SK-MEL-5 (cell line): ENCODE results near the gene RDM1. TPM values are rescaled to one million over a fixed set of nuclear protein-coding genes. Genes with fewer than 3 reads are reported as not detected.

Experiments
- DNase-seq: peaks from one replicate; pipeline ENCODE4 v3.0.0-alpha.2; 2016; ENCODE audit warnings: low read depth, low spot score
- in situ Hi-C: cut with HindIII; loops from 2 replicates; pipeline ENCODE4 v1.10.0; 2016; ENCODE audit warnings: low sequenced_read_pairs, high pct_unique_total_duplicates, low pct_unique_long_range_greater_than_20kb
- polyA plus RNA-seq, 2 experiments: library from polyadenylated mRNA; depleted of rRNA; stranded (reverse); fragments of >200 nt; gene quantifications; 2 replicates each; pipeline ENCODE4 v1.2.3, GENCODE V29; 2015
- total RNA-seq: library from RNA; depleted of rRNA; stranded (reverse); fragments of >200 nt; shearing (Covaris generic); gene quantifications from 2 replicates; pipeline ENCODE4 v1.2.3, GENCODE V29; 2014; rRNA removed

Gene RDM1, protein sequence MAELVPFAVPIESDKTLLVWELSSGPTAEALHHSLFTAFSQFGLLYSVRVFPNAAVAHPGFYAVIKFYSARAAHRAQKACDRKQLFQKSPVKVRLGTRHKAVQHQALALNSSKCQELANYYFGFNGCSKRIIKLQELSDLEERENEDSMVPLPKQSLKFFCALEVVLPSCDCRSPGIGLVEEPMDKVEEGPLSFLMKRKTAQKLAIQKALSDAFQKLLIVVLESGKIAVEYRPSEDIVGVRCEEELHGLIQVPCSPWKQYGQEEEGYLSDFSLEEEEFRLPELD
- 0.40 and 0.45 TPM in 2 replicates for total RNA-seq
- polyA plus RNA-seq (2015; cell fraction: cytosol; rRNA removed), result 0.56 and 1.4 TPM in 2 replicates
- polyA plus RNA-seq (2015; cell fraction: nucleus; rRNA removed), result 3.0 and 8.2 TPM in 2 replicates

DNA sequence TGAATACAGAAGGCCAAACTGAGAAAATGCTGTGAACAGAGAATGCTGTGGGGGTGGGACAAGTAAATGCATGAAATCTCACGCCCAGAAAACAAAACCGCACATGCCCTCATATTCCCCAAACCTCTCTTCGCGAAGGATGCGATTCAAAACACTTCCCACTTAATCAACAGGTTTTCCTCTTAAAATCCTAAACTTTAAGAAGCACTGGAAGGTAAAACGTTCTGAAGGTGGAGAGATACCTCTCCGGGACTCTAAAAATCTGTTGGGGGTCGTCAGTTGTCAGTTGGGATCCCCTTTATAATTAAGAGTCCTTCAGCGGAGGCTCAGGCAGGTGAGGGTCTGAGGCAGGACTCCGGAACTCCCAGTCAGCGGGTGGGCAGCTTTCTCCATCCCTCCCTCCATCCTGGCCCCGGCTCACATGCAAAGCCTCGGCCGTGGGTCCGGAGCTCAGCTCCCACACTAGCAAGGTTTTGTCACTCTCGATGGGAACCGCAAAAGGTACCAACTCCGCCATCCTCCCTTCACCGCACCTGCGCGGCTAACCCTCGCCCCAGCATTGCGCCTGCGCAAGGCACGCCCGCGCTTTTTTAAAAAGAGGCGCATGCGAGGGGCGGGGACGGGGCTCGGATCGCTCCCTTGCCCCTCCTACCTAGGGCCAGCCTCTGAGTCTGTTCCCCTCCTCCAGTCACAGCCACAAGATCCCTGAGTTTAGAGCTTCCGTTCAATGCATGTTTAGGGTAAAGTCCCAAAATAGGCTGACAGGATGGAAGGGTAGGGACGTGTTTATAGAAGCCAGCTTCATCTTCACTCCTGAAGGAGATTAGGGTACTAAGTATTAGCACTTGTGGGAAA lies at the start of gene RDM1:
RDM1 (minus strand) TSS at position 563 of the 855 bp plus-strand sequence; CDS start at position 517, 46 bp downstream.
- peak; percentile 87 for DNase-seq
- in situ Hi-C loops, result no loop called here

DNA sequence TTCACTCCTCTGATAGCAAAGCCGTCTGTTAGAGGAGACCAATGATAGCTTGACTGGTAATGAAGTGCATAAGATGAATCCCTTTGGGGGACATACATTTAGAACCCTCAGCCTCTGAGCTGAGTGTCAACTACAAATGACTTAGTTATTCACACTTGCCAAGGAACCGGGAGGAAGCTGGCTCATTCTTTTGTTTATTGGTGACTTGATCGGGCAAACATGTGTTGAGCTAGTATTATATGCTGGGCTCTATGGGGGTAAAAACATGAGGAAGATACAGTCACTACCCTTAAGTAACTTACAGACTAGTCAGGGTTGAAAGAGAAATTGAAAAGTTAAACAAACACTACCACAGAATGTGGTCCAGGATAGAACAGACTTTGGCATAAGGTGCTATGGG lies 47.8 kb upstream of the RDM1 start:
- in situ Hi-C loops, result no loop called here
- no peak for DNase-seq

DNA sequence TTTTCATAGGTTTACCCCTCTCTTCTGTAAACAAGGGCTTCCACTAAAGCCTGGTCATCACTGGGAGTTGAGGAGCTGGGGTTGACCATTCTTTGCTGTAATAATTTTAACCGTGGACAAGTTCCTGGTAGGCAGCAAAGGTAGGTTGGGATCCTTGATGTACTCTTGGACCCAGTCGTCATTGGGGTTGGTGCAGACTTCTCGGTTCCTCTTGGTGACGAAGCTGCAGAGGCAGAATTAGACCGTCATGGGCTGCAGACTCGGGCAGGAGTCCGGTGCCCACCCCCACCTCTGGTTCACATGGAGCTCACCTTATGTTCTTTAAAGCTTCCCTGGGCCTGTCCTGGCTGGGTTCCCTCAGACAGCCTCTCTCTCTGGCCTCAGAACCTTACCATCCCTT lies 46.9 kb upstream of the RDM1 start:
- DNase-seq, result no peak
- in situ Hi-C loops, result no loop called here

DNA sequence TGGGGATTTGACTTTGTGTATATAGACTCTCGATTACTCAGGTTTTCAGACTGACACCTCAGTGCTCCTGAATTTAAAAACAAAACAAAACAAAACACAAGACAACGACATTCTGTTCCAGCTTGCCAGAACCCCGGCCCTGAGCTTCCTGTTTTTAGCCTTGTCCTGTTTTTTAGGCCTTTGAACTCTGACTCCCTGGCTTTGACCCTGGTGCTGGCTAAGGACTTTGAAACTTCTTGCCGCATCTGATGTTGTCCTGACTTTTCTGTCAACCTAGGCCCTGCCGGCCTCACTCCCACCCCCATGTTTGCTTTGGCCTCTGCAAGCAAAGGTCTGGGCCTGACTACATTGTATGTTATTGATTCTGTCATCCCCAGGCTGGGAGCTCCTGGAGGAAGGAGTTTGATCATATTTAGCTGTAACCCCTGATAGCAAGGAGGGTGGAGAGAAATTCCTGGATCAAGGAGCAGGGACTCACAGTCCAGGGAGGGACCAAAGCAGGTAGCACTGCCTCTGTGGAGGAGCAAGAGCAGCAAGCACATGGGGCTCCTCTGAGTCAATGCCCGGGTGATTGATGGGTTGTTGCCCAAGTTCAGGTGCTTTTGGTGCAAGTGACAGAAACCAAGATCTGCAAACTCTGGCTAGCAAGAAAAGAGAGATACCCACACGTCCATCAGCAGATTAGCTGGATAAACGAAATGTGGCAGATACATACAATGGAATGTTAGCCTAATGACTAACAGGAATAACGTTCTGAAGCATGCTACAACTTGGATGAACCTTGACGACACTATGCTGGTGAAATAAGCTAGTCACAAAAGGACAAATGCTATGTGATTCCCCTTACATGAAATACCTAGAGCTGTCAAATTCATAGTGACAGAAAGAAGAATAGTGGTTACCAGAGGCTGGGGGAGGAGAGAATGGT lies 43.0 kb upstream of the RDM1 start:
- DNase-seq, result no peak
- in situ Hi-C loops, result no loop called here

DNA sequence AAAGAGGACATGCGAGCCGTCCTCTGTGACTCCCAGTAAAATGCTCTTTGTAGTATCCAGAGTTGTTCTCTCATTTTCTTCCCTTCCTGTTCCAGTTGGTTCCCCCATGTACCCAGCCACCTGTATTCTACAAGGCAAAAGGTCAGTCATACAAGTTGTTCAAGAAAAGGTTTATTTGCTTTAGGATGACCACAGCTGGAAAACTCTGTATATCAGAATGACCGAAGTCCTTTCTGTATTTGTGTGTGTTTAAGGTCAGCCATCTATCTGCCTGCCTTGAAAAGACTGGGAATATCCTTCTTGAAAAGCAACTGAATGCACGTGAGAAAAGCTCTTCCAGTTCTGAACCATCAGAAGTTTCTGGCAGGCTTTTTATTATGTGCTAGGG lies 42.4 kb upstream of the RDM1 start:
- in situ Hi-C loops, result no loop called here
- DNase-seq, result no peak

DNA sequence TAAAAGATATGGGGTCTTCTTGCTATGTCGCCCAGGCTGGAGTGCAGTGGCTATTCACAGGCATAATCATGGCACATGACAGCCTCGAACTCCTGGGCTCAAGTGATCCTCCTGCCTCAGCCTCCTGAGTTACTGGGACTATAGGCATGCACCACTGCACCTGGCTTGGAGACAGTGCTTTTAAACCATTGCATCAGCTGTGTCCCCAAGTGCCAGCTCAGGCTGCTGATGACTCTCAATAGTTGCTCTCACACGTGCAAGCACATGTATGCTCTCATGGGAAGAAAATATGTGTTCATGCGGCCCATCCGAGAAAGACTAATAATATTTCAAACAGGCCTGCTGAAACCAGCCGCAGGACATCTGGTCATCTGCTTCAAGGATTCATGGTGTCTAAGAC lies 42.0 kb upstream of the RDM1 start:
- in situ Hi-C loops, result no loop called here
- DNase-seq, result no peak

DNA sequence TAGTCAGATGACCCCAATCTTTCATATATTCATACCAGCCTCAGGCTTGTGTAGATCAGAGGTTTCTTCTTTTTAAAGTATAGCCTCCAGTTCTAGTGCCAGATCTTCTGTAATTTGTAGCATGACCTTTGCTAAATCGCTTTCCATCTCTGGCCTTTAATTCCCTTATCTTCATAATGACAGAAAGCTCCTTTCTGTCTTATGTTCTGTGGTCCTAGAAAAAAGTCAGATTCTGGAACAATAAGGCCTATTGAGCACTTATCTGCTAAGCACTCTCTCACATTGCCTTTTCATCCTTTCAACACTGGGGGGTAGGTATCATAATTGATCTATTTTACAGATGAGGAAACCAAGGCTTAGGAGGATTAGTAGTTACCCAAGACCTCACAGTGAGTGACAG lies 41.5 kb upstream of the RDM1 start:
- in situ Hi-C loops, result no loop called here
- DNase-seq, result peak; percentile 65

DNA sequence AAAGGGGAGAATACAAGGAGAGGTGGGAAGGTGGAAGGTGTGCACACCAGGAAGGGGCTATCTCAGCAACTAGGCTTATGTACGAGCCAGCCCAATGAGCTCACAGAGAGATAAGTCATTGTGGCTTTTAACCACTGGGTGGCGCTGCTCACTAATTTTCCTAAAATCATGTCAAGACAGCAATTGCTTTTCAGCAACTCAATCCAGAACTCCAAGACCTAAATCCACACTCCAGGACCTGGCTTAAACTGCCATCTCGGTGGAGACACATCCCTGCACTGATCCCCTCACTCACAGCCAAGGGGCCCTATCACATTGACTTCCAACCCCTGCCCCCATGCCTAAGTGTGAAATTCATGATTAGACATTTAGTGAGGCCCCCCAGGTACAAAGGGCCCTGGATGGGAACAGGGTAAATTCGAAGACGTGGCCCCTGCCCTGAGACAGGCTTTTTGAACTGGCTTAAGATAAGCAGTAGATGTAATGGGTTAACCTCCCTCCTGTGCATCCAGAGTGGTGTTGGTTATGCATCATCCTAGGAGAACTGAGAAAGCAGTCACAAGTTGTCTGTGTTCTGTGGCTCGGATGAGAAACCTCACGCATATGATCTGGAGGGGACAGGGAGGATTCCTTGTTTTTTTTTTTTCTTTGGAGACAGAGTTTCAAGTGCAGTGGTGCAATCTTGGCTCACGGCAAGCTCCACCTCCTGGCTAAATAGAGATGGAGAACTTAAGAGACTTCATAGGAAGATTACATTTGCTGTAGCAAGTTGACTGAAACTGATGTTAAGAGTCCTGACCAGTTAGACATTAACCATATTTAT lies 39.2 kb upstream of the RDM1 start:
- in situ Hi-C loops, result no loop called here
- peak; percentile 86 for DNase-seq

DNA sequence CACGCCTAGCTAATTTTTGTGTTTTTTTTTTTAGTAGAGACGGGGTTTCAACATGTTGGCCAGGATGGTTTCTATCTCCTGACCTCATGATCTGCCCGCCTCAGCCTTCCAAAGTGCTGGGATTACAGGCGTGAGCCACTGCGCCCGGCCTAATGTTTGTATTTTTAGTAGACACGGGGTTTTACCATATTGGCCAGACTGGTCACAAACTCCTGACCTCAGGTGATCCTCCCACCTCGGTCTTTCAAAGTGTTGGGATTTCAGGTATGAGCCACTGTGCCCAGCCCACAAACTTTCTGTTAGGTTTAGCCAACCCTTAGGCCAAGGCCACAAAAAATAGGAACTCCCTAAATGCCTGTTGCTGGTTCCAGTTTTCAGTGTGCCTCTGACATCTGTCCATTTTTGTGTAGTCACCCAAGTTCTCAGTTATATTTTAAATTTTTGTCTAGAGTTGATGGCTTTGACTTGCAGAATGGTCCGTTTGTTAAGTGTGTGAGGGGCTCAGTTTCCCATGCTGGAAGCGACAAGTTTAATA lies 38.0 kb upstream of the RDM1 start:
- in situ Hi-C loops, result no loop called here

DNA sequence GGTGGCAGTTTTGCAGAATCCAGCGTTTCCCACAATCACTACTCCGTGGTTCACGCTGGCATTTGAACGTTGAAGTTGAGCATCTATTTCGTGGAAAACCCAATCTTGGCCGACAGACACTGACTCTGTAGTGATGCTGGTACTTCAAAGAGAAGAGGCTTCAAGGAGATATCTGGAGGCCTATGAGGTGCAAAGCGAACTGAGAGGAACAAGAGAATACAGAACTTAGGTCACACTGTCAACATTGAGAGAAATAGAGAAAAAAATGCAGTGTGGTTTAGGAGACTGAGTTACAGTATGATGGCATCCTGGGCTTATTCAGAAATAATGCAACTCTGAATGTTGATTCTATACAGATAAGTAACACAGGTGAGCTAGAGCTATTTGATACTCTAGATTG lies 34.7 kb upstream of the RDM1 start:
- in situ Hi-C loops, result no loop called here
- DNase-seq, result no peak

More for the DNA sequence above, 38.0 kb upstream of the RDM1 start:
- no peak for DNase-seq

DNA sequence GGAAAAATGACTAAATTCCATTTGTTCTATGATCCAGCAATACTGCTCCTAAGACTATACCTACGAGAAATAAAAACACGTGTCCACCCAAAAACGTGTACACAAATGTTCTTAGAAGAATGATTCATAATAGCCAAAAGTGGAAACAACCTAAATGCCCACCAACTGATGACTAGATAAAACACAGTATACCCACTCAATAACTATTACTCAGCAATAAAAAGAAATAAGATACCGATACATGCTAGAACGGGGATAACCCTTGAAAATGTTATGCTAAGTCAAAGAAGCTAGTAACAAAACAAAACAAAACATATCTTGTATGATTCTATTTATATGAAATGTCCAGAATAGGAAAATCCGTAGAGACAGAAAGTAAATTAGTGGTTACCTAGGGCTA lies 33.1 kb upstream of the RDM1 start:
- DNase-seq, result no peak
- in situ Hi-C loops, result no loop called here

DNA sequence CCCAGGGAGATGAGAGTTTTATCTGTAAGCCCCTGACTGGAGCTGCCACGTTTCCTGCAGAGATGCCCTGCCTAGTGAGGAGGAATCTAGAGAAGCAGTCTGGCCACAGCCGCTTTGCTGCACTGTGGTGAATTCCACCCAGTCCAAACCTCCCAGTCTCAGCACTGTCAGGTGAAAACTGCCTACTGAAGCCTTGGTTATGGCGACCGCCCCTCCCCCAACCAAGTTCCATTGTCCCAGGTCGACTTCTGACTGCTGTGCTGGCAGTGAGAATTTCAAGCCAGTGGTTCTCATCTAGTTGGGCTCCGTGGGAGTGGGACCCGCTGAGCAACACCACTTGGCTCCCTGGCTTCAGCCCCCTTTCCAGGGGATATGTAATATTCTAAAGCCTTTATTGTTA lies 23.1 kb upstream of the RDM1 start:
- in situ Hi-C loops, result no loop called here
- no peak for DNase-seq

DNA sequence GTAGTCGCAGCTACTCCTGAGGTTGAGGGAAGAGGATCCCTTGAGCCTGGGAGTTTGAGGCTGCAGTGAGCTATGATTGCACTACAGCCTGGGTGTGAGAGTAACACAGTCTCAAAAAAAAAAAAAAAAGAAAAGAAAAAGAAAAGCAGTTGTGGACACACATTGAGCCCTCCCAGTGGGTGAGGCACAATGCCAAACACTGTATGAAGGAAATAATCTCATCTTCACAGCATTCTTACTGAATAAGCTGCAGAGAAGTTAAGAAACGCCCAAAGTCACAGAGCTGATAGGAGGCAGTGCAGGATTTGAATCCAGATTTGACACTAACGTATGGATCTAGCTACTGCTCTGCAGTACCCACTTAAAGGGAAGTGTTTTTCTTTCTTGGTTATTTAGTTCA lies 18.8 kb upstream of the RDM1 start:
- in situ Hi-C loops, result no loop called here

DNA sequence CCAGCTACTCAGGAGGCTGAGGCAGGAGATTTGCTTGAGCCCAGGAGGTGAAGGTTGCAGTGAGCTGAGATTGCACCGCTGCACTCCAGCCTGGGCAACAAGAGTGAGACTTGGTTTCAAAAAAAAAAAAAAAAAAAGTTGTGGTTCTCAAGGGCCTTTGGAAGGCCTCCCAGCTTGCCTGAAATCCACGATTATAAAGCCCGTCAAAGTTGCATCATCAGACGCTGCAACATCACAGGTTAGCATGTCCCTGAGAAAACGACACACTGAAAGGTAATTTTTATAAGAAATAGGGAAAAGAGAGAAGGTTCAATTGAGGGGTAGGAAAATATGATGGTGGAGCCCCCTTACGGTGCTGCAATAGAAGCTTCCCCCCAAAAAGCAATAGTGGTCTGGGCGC lies 17.5 kb upstream of the RDM1 start:
- in situ Hi-C loops, result no loop called here
- DNase-seq, result no peak

More for the DNA sequence above, 18.8 kb upstream of the RDM1 start:
- no peak for DNase-seq

DNA sequence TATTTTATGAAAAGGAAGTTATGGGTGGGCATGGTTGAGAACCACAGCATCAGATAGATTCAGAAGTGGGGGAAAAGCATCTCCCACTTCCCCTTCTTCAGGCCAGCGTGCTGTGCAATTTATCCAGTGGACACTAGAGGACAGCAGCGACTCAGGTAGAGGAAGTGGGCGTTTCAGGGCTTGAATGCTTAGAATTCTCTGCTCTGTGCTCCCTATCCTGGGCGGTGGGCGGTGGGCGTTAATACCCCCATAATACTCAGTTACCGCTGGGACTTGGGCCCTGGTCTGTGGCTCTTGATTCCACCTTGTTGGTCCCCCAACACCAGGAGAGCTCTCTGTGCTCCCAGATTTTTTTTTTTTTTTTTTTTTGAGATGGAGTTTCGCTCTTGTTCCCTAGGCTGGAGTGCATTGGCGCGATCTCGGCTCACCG lies 16.6 kb upstream of the RDM1 start:
- peak; percentile 81 for DNase-seq
- in situ Hi-C loops, result no loop called here

DNA sequence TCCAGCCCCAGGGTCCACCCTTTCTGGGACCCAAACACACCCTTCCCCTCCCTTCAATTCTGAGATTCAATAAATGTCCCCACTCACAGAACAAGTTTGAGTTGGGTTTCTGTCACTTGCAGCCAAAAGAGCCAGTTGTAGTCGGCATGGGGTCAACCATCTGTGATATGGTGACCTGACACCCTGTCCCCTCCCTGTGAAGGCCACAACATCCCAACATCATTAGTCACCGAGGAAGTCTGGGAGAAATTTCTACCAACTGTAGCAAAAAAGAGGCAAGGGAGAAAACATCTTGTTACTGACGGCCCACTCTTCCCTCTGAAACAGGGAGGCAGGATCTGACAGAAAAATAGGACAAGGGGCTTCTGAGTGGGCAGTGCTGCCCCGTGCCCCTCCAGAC lies 13.6 kb upstream of the RDM1 start:
- in situ Hi-C loops, result no loop called here
- DNase-seq, result no peak

DNA sequence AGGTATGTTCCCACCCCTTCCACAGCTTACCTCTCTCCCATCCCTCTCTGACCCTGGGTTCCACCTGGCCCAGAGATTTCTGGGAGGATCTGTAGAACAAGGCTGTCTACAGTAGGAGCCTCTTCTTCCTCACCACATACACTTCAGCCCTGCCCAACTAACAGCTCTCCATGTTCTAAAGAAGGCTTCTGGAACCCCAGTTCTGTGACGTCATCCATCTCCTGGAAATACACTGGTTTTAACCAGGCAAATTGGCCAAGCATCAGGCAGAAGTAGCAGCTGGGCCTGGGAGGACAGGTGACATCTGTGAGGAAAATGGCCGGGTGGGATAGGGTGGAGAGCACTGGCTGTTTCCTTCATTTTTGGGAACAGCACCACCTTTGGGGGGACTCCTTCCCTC lies 13.0 kb upstream of the RDM1 start, which contains the start of gene LYZL6:
LYZL6 (minus strand) TSS at position 177 of the 400 bp plus-strand sequence. CDS start 4,357 bp downstream, outside the sequence.
- DNase-seq, result no peak
- in situ Hi-C loops, result no loop called here
